Stimulated activated CD4-positive, alpha-beta T cell treated with anti-CD3 and anti-CD28 coated beads, Interleukin-1b, Interleukin-23, amount 100 ng/mL, for 48 hours (primary cell): Measurements from ENCODE around the gene NR2C2.
"Not testable (repeated sequence)": the region's sequence is repeated elsewhere in the genome, so short reads cannot be mapped to it uniquely, and the experiment has no call there.

Experiments used
- DNase-seq: peaks from one replicate; pipeline ENCODE4 v3.0.0-alpha.2; 2020

The NR2C2 gene

GRCh38 chr3:14962762-14963161 lies 15.4 kb downstream of the NR2C2 start:
- no peak for DNase-seq

GRCh38 chr3:14967285-14967684 lies 19.9 kb downstream of the NR2C2 start:
- DNase-seq = no peak

GRCh38 chr3:14969671-14970070 lies 22.3 kb downstream of the NR2C2 start:
- DNase-seq = no peak

GRCh38 chr3:14976317-14976716 lies 28.9 kb downstream of the NR2C2 start:
- DNase-seq = no peak

DNA sequence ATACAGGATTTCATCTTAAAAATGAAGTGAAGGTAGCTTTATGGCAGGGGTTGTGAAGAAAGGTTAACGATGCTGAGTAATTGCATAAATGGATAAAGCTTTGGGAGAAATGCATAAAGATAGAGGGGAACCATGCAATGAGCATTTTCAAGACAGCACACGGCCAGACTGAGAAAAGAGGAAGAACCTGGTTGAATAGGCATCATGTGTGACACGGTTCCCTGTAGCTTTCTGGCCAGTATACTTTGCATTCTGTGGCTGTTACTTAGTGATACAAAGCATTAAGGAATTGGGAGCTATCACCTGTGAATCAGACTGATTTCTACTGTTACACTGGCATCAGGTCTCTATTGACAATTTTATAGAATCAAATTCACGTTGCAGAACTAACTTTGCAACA lies 33.3 kb downstream of the NR2C2 start:
- DNase-seq = no peak

- DNase-seq = no peak
These were observed 37.3 kb downstream of the NR2C2 start for GRCh38 chr3:14984581-14985113.

- peak; percentile 63 for DNase-seq
These were observed 41.6 kb downstream of the NR2C2 start for GRCh38 chr3:14988988-14989394.

DNA sequence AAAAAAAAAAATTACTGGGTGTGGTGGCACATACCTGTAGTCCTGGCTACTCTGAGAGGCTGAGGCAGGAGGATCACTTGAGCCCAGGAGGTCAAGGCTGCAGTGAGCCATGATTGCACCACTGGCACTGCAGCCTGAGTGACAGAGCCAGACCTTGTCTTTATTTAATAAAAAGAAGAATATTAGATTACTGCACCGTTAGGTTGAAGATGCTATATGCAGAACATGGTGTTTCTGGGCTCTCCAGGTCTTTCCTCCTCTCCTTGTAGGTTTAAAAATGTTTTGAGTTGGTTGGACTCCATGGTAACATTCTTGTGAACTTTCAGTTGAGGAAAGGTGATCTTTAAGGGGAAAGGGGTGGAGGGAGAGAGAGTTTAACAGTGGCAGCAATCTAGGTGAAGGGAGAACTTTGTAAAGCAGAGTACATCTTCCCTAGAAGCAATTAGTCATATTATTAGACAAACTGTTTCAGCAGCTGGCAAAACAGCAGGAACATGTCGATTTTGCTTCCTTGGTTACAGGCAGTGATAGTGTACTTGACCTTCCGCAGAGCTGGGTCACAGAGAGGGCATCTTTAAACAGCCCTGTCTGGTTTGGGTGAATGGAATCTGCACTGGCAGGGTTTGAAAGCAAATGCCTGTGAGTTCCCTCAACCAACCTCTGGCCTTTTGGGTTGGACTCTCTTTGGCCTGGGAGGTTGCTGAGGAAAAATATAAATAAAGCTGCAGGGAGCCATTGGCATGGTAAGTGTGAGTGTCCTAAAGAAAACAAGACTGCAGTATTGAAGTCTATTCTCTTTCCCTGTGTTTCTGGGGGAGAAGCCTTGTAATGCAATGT lies 42.8 kb downstream of the NR2C2 start:
- DNase-seq = no peak

- DNase-seq = no peak
These were observed 43.4 kb downstream of the NR2C2 start for GRCh38 chr3:14990780-14991148.

GRCh38 chr3:14991151-14991742 lies 43.9 kb downstream of the NR2C2 start:
- no peak for DNase-seq

- DNase-seq = no peak
These were observed 44.6 kb downstream of the NR2C2 start for GRCh38 chr3:14991818-14992612.

DNA sequence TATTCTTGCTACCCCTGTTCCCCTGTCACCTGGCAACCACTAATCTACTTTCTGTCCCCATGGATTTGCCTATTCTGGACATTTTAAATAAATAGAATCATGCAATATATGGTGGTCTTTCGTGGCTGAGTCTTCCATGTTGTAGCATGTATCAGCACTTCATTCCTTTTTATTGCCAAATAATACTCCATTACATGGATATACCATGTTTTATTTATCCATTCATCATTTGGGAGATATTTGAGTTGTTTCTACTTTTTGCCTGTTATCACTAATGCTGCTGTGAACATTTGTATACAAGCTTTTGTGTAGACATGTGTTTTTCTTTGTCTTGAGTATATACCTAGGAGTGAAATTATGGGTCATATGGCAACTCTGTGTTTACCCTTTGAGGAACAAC lies 50.6 kb downstream of the NR2C2 start:
- DNase-seq = no peak

- DNase-seq = not testable (repeated sequence)
These were observed 51.8 kb downstream of the NR2C2 start for GRCh38 chr3:14999182-14999581.

- no peak for DNase-seq
These were observed 60.3 kb downstream of the NR2C2 start for GRCh38 chr3:15007681-15008141.

DNA sequence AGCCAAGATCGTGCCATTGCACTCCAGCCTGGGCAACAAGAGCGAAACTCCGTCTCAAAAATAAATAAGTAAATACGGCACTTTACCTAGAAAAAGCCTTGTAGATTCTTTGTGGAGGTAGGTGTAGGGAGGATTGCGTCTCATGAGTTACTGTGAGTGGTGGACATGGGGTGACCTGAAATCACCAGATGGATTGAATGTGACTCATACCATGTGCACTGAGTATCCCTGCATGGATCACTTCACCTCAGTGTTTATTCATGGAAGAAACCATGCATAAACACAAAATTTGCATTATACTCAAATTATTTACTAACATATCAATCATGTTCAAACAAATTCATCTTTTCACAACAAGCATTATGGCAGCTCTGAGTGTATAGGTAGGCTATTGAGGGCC lies 61.8 kb downstream of the NR2C2 start:
- no peak for DNase-seq

DNA sequence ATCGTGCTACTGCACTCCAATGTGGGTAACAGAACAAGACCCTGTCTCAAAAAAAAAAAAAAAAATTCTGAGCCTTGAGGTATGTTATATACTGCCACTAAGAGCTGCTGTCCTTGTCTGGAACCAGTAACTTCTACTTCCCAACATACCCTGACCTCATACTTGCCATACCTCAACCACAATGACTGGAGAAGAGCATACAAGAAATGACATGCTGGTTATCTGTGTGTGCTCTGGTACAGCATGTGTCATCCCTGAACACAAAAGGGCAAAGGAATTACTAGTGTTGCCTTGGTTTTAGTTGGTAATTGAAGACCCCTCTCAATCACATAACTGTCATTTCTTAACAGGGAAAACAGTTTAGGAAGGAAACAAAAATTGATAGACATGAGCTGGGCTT lies 63.3 kb downstream of the NR2C2 start:
- DNase-seq = no peak

DNA sequence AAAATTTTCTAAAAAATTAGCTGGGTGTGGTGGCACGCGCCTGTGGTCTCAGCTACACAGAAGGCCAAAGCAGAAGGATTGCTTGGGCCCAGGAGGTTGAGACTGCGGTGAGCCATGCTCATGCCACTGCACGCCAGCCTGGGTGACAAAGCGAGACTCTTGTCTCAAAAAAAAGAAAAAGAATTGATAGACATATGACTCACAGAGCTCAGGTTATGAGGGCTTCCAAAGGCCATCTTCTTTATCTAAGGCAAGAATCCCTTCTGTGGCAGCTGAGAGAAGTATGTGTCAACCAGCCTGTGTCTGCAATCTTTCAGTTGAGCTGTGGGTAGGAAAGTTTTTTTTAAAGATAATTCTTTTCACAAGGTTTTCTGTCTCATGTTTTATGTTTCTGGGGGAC lies 63.8 kb downstream of the NR2C2 start:
- peak; percentile 11 for DNase-seq

DNA sequence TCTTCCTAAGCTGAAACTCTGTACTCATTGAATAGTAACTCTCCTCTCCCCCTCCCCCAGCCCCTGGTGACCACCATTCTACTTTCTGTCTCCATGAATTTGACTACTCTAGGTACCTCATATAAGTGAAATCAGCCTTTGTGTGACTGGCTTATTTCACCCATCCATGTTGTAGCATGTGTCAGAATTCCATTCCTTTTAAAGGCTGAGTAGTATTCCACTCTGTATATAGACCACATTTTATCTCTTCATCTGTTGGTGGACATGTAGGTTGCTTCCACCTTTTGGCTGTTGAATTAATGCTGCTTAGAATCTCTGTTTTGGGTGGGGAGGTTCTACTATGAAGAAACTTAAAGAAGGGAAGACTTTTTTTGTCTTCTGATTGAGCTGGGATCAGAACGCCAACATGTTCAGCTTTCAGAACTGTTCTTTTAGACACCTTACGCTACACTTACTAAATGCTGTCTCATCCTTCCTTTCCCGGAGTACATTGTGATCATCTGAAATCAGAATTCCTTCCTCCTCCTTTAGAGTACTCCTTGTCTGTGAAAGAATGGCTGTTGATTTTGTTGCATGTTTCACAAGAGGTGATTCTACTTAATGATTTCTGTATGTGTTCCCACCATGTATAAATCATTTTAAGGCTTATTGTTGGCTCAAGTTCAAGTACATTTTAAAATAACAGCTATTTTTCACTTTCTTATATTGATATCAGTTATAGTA lies 67.4 kb downstream of the NR2C2 start:
- DNase-seq = no peak

DNA sequence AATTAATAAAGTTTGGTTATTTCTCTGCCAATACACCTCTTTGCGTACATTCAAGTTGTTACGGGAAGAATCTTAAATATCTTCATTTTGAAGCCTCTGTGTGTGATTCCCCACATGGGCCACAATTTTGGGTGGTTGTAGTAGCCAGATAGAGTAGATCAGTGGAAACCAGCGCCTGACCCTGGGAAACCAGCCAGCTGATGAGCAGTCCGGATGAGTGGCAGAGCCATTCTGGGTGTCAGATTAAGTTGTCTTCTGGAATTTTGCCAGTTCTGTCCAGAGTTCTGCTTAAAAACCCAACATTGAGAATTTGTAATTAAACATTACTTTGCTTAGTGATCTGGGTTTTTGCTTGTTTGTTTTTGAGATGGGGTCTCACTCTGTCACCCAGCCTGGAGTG lies 68.1 kb downstream of the NR2C2 start:
- no peak for DNase-seq

DNA sequence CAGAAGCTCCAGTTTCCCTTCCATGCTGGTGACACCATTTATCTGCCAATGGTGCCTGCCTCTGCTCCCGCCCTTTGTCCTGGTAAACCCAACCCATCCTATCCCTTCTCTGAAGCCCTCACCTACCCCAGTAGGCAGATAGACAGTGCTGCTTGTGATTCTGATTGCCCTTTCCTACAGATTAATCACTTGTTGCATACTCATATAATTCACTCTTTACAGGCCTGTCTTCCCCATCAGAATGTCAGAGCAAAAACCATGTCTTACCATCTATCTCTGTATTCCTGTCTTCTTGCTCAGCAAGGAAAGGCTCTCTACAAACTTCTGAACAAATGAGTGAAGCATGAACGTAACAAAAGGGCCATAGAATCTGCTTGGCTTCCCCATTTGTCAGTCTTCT lies 69.8 kb downstream of the NR2C2 start:
- DNase-seq = no peak

- DNase-seq = no peak
These were observed 75.9 kb downstream of the NR2C2 start for GRCh38 chr3:15023249-15023648.

GRCh38 chr3:15023719-15024118 lies 76.3 kb downstream of the NR2C2 start:
- DNase-seq = no peak

- DNase-seq = no peak
These were observed 82.2 kb downstream of the NR2C2 start for GRCh38 chr3:15029625-15030024.
